ENCODE results near the gene XYLT1. TPM values are rescaled to one million over a fixed set of nuclear protein-coding genes. Genes with fewer than 3 reads are reported as not detected.

The XYLT1 gene
- total and polyA plus RNA-seq, 2 of the 4 experiments (the other 2 are of a cell fraction) = 9.0 to 12.7 TPM

- Histone ChIP-seq H2BK20ac (ENCODE audit: low read depth, low read length) (no peak overlapping the region), H3K9ac (ENCODE audit: low read depth, low read length) (no peak overlapping the region), H2AK5ac (ENCODE audit: low read depth, low read length) (no peak overlapping the region), H3K4me1 (ENCODE audit: control insufficient read depth, insufficient read depth, low read length) (peaks cover 2% of the 10 kb centered on the region; the same call in 1 of the 2 replicates), H4K5ac (ENCODE audit: low read depth, low read length) (no peak overlapping the region), H3K79me1 (ENCODE audit: low read depth in 1 of 2, low read length in 2 of 2) (peaks cover 0 to 20% of the 10 kb centered on the region in 2 experiments; a peak in 3 of 4 replicates), H3K4me2 (ENCODE audit: low read depth, low read length) (no peak overlapping the region), H3K9me3 (ENCODE audit: control insufficient read depth, insufficient read depth, low read length) (no peaks in the 10 kb centered on the region), H2BK15ac (ENCODE audit: low read depth, low read length) (no peak overlapping the region), H4K91ac (ENCODE audit: insufficient read depth, low read depth, low read length) (no peak overlapping the region), H3K4me3 (ENCODE audit: insufficient read depth, low read depth, low read length) (no peak overlapping the region), H3K14ac (replicated peaks; ENCODE audit: low read depth, low read length) (no peak overlapping the region), H2AFZ (replicated peaks; ENCODE audit: low read length, poor library complexity) (no peak overlapping the region), H3K27ac (ENCODE audit: insufficient read depth, low read length) (no peak overlapping the region), H3K27me3 (ENCODE audit: control insufficient read depth, insufficient read depth, low read length) (no peaks in the 10 kb centered on the region), H3K36me3 (ENCODE audit: control insufficient read depth, insufficient read depth, low read length) (no peaks in the 10 kb centered on the region), H2BK5ac (ENCODE audit: low read depth, low read length, poor library complexity, severe bottlenecking) (no peak overlapping the region), H2BK120ac (ENCODE audit: low read depth, low read length) (no peak overlapping the region), H2AK9ac (replicated peaks; ENCODE audit: low read depth, low read length, poor library complexity) (no peak overlapping the region), H3K23ac (ENCODE audit: low read depth, low read length) (no peak overlapping the region), H3K9me1 (ENCODE audit: insufficient read depth, low read length) (no peaks in the 10 kb centered on the region), H3K18ac (ENCODE audit: low read depth, low read length) (no peak overlapping the region), H3K4ac (ENCODE audit: low read depth, low read length) (no peak overlapping the region), H4K8ac (ENCODE audit: low read depth in 2 of 2, low read length in 2 of 2) (no peak overlapping the region), H4K20me1 (ENCODE audit: insufficient read depth, low read length) (peaks cover 3% of the 10 kb centered on the region; the same call in 1 of the 2 replicates), H3K56ac (ENCODE audit: extremely low read depth, insufficient read depth, low read length) (no peak overlapping the region)
- in situ Hi-C loops (cut with MboI; ENCODE audit: low sequenced_read_pairs) (no loop called here), intact Hi-C loops (cut with micrococcal nuclease) (no loop called here), dilution Hi-C loops (cut with HindIII; ENCODE audit: low sequenced_read_pairs, unreplicated experiment) (no loop called here)
- no TSS peak for BruUV-seq (replicated peaks)
- DNase-seq (no peak), ATAC-seq (ENCODE audit: low read depth) (no peak)
- no peak for TF ChIP-seq BHLHE40 (IDR thresholded peaks at IDR 0.05; ENCODE audit: low read depth, low read length)
- ChIA-PET POLR2A (ENCODE audit: unreplicated experiment) (no interaction called here), CTCF (no interaction called here)
- WGBS, 2 experiments (ENCODE audit: extremely low coverage in 2 of 2, insufficient read length in 1 of 2) = no CpG with 5 or more reads among the region's 2 CpGs
These were observed 162.6 kb downstream of the XYLT1 start for GRCh38 chr16:17308186-17308585.
